Lower leg skin (tissue), 4 donors: ENCODE results near the gene KIRREL3. TPM values are rescaled to one million over a fixed set of nuclear protein-coding genes. Genes with fewer than 3 reads are reported as not detected.

Experiments used
- DNase-seq, 2 donors: peaks; one replicate each; pipeline ENCODE4 v3.0.0-alpha.2; 2019; ENCODE audit warnings: low spot score in 2 of 2
- H3K4me3 ChIP-seq: fragments of 200-600 bp; sonication (generic); 2 replicates; pipeline ENCODE4 v1.5.1; 2017; ENCODE audit warnings: mild to moderate bottlenecking, low read depth; ENCODE audit not compliant: poor library complexity, severe bottlenecking
- POLR2A ChIP-seq, 2 donors: fragments of 450-650 bp; IDR thresholded peaks; one replicate each; pipeline ENCODE4 v1.6.1; 2016 to 2017; ENCODE audit warnings: antibody characterized with exemption in 2 of 2, mild to moderate bottlenecking in 1 of 2, moderate library complexity in 1 of 2
- WGBS, 2 donors: methylation state at CpG; one replicate each; pipeline ENCODE4 v1.1.5; 2018; 5-methylcytosine and 5-hydroxymethylcytosine counted together
- intact Hi-C: fragments of 100-400 bp; cut with DNase I; formaldehyde crosslinking; loops from one replicate; pipeline ENCODE4 v1.15.0; 2023; ENCODE audit warnings: low total_unique reads
- total RNA-seq, 4 donors: library from RNA; depleted of rRNA; stranded (reverse); fragments of >200 nt; gene quantifications; one replicate each; pipeline ENCODE4 v1.1.0, GENCODE V29; 2016
- TF ChIP-seq, protein P1 (sequence below), 3 donors: fragments of 450-650 bp; IDR thresholded peaks; one replicate each; pipeline ENCODE4 v1.5.1; 2016; ENCODE audit warnings: antibody characterized with exemption in 3 of 3, mild to moderate bottlenecking in 3 of 3, moderate library complexity in 2 of 3

Gene KIRREL3
- total RNA-seq, 4 donors from 2014 or later: 0.13 TPM; not detected in 3

DNA sequence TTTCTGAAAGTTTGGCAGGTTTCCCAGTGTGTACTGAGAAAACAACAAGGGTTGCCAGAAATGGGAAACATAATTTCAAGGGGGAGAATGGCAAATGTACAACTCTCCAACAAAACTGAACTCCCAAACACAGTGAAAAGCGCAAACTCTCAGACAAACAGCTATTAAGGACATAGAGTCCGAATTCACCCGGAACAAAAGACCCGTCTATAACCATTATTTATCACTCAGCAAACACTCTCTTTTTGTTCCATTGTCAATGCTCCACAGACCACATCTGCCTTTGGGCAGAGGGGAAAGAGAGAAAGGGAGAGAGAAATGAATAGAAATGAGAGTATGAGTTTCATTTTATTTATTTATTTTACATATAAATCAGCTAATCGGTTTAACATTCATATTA lies 21.7 kb downstream of the KIRREL3 start:
- TF ChIP-seq, protein P1, sequence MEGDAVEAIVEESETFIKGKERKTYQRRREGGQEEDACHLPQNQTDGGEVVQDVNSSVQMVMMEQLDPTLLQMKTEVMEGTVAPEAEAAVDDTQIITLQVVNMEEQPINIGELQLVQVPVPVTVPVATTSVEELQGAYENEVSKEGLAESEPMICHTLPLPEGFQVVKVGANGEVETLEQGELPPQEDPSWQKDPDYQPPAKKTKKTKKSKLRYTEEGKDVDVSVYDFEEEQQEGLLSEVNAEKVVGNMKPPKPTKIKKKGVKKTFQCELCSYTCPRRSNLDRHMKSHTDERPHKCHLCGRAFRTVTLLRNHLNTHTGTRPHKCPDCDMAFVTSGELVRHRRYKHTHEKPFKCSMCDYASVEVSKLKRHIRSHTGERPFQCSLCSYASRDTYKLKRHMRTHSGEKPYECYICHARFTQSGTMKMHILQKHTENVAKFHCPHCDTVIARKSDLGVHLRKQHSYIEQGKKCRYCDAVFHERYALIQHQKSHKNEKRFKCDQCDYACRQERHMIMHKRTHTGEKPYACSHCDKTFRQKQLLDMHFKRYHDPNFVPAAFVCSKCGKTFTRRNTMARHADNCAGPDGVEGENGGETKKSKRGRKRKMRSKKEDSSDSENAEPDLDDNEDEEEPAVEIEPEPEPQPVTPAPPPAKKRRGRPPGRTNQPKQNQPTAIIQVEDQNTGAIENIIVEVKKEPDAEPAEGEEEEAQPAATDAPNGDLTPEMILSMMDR (IDR thresholded peaks at IDR 0.05): no peak
- TF ChIP-seq POLR2A (IDR thresholded peaks at IDR 0.05): no peak
- 63 to 70% methylated on average over 5 of the region's 5 CpGs for WGBS, 2 donors
- intact Hi-C loops: no loop called here
- no peak overlapping the region for H3K4me3 ChIP-seq
- no peak for DNase-seq

DNA sequence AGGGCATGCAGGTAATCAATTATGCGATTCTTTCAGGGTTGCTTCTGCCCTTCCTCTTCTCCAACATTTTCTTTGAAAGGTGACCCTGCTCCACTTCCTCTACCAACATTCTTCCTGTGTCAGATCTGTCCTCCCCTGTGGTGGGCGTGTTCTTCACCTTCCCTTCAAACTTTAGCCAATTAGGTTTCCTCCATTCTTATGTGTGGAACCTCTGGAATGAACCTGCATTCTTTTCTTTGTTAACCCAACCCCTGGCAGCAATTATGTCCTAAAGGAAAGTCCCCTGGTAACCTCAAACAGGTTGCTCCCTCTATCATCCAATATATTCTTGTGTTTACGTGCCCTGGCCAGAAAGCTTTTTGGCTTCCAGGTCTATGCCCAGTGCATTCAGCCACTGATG lies 22.4 kb downstream of the KIRREL3 start:
- H3K4me3 ChIP-seq: no peak overlapping the region
- 47 to 61% methylated on average over 3 of the region's 3 CpGs for WGBS, 2 donors
- no peak for DNase-seq
- TF ChIP-seq, protein P1 (IDR thresholded peaks at IDR 0.05): no peak
- TF ChIP-seq POLR2A (IDR thresholded peaks at IDR 0.05): no peak
- intact Hi-C loops: no loop called here

DNA sequence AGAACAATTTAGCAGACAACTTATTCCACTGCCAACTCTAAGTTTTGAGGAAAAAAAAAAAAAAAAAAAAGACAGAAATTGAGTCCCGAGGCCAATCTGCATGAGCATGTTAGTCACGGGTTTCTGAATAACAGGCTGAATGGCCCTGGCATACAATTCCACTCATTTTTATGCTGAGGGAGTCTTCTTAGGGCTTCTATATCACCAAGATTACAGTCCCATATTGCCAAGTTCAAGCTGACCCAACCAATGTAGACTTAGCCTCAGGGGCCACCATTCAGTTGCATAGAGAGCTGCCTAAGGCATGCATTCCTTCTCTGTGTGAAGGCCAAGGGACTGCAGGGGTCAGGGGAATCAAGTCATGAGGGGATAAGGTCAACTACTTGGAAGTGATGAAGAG lies 27.5 kb downstream of the KIRREL3 start:
- no peak for TF ChIP-seq POLR2A (IDR thresholded peaks at IDR 0.05)
- intact Hi-C loops: no loop called here
- 62 to 65% methylated on average over 2 of the region's 2 CpGs for WGBS, 2 donors
- no peak overlapping the region for H3K4me3 ChIP-seq
- DNase-seq: no peak

DNA sequence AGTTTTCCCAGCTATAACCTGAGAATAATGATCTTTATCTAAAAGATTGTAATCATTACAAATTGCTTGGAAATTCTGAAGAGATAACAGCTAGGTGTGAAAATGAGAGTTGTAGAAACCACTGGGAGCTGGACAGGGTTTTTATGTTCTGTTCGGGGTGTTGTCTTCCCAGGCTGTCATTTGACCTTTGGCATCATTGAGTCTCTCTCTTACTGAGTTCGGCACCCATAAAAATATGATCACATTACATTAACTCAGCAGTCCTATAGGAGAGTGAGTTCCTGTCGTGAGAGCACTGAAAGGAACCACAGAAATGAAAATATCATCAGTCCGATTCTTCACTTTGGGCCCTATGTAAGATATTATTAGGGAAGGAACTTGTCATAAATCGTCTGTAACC lies 29.3 kb downstream of the KIRREL3 start:
- 79 to 80% methylated on average over 5 of the region's 5 CpGs for WGBS, 2 donors
- intact Hi-C loops: no loop called here
- no peak for TF ChIP-seq POLR2A (IDR thresholded peaks at IDR 0.05)
- TF ChIP-seq, protein P1 (IDR thresholded peaks at IDR 0.05): no peak
- no peak overlapping the region for H3K4me3 ChIP-seq
- no peak for DNase-seq

DNA sequence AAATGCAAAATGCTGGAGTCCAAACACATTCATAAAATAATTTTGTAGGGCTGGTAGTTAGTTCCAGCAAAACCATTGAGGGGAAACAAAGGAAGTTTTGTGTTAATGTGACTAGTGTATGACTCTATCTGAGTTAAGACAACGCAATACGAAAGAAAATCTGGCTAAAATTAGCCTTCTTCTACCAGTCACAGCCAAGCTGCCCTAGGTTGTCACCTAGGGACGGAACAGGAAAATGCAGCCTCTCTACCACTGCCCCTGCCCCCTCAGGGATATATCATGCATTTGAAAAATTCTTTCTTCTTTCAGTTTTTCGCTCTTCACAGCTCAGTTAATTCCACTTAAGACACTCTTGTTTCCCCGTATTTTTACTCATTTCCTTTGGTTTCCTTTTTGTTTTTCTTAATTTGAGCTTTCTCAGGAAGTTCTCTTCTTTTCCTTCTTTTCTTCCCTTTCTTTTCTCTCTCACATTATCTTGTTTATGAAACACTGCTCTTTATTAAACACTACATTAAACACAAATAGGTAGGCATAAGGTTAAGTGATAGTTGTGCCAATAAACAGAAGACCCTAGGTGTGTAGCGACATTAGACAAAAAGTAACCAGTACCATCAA lies 30.6 kb downstream of the KIRREL3 start:
- H3K4me3 ChIP-seq: no peak overlapping the region
- intact Hi-C loops: no loop called here
- TF ChIP-seq, protein P1 (IDR thresholded peaks at IDR 0.05): no peak
- TF ChIP-seq POLR2A (IDR thresholded peaks at IDR 0.05): no peak
- no peak for DNase-seq
- WGBS, 2 donors: 46 to 51% methylated on average over 6 of the region's 6 CpGs

DNA sequence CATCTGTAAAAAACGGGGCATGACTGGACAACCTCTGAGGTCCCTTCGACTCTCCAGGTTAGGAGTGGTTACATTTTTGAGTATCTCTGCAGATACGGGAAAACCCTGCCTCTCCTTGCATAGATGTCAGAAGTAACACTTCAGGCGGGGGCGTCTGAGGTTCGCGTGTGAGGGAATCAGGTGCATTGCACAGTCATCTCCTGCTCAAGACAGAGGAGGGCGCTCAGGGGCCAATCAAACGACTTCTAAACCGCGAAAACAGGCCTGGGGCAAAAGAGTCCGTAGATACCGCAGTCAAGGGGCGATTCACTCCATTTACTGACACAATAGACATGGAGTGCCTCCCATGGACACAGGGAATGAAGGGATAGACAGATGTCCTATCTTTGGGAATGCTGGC lies 31.7 kb downstream of the KIRREL3 start:
- WGBS, 2 donors: 30 to 46% methylated on average over 14 of the region's 14 CpGs
- no peak for DNase-seq
- intact Hi-C loops: no loop called here
- no peak overlapping the region for H3K4me3 ChIP-seq
- TF ChIP-seq, protein P1 (IDR thresholded peaks at IDR 0.05): no peak
- no peak for TF ChIP-seq POLR2A (IDR thresholded peaks at IDR 0.05)
